Measurements from ENCODE around the gene LGSN.

Gene LGSN

GRCh38 chr6:63316113-63316512, 3.7 kb downstream of the LGSN start:
- no peak for TF ChIP-seq GATA2 (IDR thresholded peaks at IDR 0.05; ENCODE audit: low read depth, low read length)
- TF ChIP-seq GATA3 (IDR thresholded peaks at IDR 0.05; ENCODE audit: low read depth, low read length) = no peak

DNA sequence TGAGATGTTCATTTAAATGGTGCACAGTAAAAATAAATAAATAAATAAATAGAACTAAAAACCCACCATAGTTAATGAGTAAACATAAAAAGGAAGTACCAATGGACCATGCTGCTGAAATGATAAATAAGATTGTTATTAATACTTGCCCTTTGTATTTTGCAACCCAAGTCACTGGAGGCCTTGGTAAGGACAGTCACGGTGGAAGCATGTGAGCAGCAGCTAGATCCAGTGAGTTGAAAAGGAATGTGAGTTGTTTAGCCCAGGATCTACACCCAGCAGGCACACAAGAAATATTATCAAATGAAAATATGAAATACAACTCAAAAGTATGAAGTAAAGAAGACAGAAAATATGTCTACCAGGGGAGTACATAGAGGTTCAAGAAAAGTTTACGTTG, 6.7 kb downstream of the LGSN start:
- TF ChIP-seq GATA2 (IDR thresholded peaks at IDR 0.05; ENCODE audit: low read depth, low read length) = no peak
- TF ChIP-seq GATA3 (IDR thresholded peaks at IDR 0.05; ENCODE audit: low read depth, low read length) = no peak

DNA sequence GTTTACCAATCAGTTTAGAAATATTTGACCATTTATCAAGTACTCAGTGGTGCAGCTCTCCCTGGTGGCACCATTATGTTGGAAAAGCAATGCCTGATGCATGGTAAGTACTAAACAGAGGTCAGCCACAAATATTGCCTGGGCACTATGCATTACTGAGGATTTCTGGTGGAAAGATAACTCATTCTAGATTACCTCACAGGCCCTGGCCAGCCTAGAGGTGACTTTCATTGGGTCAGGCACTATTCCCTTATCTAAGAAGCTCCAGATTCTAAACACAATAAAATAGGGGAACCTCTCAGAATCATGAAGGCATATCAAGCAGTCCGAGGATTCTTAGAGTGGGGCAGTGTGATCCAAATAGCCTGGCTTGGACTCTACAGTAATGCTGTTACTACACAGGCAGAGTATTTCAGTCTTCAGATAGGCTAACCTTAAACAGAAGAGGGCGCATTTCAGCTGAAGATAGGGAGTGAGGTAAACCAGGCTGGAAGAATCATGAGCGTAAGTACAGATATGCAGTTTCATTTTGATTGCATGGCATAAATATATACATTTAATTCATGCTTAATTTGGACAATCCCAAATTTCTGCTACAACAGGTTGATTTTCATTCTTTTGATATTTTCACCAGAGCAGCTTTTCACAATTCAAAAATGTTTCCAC, 12.1 kb downstream of the LGSN start:
- no peak for TF ChIP-seq GATA2 (IDR thresholded peaks at IDR 0.05; ENCODE audit: low read depth, low read length)
- TF ChIP-seq GATA3 (IDR thresholded peaks at IDR 0.05; ENCODE audit: low read depth, low read length) = no peak

DNA sequence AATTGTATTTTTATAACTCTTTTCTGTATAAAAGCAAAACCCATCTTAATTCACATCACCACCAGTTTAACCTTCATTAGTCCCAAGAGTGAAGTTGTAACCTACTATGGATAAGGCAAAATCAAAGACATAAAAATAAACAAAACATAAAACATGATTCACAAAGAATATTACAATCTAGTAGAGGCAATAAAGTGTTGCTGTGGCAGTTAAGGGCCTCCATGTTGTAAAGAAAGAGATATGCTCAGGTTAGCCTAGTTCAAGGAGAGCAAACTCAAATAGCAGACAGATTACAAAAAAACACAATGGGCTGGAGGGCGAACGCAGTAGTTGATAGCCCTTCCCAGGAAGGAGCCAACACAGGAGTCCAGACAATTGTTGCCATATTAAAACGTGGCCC, 13.4 kb downstream of the LGSN start:
- no peak for TF ChIP-seq GATA2 (IDR thresholded peaks at IDR 0.05; ENCODE audit: low read depth, low read length)
- TF ChIP-seq GATA3 (IDR thresholded peaks at IDR 0.05; ENCODE audit: low read depth, low read length) = no peak

- TF ChIP-seq GATA3 (IDR thresholded peaks at IDR 0.05; ENCODE audit: low read depth, low read length) (no peak), GATA2 (IDR thresholded peaks at IDR 0.05; ENCODE audit: low read depth, low read length) (no peak)
Observed at GRCh38 chr6:63305277-63305676, 14.5 kb downstream of the LGSN start.

DNA sequence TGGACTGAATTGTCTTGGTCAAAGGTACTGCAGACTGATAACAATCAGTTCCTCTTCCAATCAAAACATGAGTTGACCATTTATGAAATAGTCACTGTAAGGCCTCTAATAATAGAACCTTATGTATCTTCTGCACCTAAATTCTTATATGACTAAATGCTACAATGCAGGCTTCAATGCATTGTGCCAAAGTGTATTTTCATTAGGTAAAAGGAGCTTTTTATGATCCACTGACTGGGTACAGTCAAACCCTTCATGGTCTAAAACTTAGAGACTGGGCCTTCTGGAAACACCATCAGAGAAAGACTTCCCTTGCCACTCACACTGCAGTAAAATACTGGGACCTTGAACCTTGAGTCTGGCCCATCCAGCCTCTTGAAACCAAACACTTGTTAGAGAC, 16.3 kb downstream of the LGSN start:
- TF ChIP-seq GATA2 (IDR thresholded peaks at IDR 0.05; ENCODE audit: low read depth, low read length) (no peak), GATA3 (IDR thresholded peaks at IDR 0.05; ENCODE audit: low read depth, low read length) (no peak)

DNA sequence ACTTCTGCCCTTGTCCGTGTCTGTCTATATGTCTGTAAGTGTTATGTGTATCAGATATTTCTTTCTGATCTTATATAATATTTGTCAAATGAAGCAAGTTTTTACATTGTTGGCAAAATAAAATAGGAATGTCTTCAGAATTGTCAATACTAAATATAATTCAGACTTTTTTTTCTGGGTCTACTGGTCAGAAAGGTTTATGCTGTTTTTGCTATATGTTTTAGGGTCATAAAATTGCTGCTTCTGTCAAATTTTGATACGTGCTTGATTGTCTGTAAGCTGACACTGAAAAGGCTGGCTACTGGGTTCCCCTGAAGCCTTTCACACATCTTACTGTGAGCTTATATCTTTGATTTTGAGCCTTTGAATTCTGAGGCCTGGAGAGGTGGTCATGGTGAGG, 20.1 kb downstream of the LGSN start:
- TF ChIP-seq GATA2 (IDR thresholded peaks at IDR 0.05; ENCODE audit: low read depth, low read length) (no peak), GATA3 (IDR thresholded peaks at IDR 0.05; ENCODE audit: low read depth, low read length) (no peak)

DNA sequence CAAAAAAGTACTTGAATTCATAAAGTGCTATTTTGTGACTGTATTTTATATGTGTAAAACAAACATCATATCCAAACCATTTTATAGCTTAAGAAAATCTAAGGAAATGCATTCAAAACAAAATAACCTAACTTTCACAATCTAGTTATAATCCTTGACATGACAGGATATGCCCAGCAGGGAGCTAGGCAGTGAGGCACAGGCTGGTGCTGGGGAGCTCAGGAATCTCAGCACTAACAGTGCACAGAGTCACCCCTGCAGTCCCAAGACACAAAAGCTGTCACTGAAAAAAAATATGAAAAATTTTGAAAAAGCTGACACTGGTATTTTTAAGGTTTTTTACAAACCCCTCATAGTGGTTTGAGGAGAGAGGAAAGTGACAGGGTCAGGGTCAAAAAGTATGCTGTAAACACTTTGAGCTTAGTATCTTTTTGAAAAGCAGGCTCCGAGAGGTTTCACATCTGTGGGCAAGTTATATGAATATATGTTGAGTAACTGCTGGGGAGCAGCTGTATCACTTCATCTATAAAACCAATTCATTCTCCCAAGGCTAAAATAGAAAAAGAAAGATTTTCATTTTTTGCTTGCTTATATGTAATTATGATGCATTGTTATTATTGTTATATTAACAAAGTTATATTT, 24.1 kb downstream of the LGSN start:
- TF ChIP-seq GATA3 (IDR thresholded peaks at IDR 0.05; ENCODE audit: low read depth, low read length) = no peak
- no peak for TF ChIP-seq GATA2 (IDR thresholded peaks at IDR 0.05; ENCODE audit: low read depth, low read length)

GRCh38 chr6:63290492-63291058, 29.2 kb downstream of the LGSN start:
- TF ChIP-seq GATA2 (IDR thresholded peaks at IDR 0.05; ENCODE audit: low read depth, low read length) = no peak
- no peak for TF ChIP-seq GATA3 (IDR thresholded peaks at IDR 0.05; ENCODE audit: low read depth, low read length)

DNA sequence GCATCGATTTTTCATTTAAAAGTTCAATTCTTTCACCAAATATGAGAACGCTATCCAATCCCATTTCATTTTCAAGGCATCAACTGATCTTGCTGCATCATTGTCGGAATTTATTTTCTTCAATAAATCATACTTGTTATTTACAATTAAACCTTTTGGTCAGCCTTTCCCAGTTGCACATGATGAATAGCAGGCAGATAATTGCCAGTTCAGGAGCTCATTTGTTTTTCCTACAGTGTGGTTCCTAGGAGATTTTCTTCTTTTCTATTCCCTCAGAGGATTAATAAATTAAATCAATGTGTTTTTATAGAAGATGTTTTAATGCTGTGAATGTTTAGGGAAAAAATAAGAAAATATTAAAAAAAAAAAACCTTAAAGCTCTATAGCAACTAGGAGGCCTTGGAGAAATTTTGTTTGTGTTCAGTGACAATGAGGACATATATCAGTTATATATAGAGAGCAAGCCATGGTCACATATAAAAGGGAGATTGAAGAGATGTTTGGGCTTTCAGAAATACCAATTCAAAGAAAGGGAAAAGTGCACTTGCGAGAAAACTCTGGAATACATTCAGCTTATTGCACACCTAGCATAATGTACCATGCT, 30.4 kb downstream of the LGSN start:
- TF ChIP-seq GATA2 (IDR thresholded peaks at IDR 0.05; ENCODE audit: low read depth, low read length) = no peak
- TF ChIP-seq GATA3 (IDR thresholded peaks at IDR 0.05; ENCODE audit: low read depth, low read length) = no peak

GRCh38 chr6:63280639-63281180, 39.1 kb downstream of the LGSN start:
- no peak for TF ChIP-seq GATA3 (IDR thresholded peaks at IDR 0.05; ENCODE audit: low read depth, low read length)
- no peak for TF ChIP-seq GATA2 (IDR thresholded peaks at IDR 0.05; ENCODE audit: low read depth, low read length)

- no peak for TF ChIP-seq GATA2 (IDR thresholded peaks at IDR 0.05; ENCODE audit: low read depth, low read length)
- TF ChIP-seq GATA3 (IDR thresholded peaks at IDR 0.05; ENCODE audit: low read depth, low read length) = no peak
Observed at GRCh38 chr6:63278916-63279315, 40.9 kb downstream of the LGSN start.

DNA sequence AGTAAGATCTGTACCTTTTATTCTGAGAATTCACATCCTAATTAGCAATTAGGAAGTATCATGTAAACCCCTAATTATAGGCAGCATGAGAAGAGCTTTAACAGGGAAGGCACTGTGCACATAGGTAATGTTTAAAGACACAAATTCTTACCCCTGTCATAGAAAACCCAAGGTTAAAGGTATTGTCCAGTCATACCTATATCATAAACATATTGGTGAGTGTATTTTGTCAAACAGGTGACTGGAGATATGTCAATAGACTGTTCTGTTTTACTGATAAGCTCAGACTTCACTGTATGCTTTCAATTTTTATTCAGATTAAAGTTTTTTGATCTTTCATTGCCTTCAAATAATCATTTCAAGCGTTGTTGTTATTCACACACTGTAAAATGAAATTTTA, 43.8 kb downstream of the LGSN start:
- TF ChIP-seq GATA2 (IDR thresholded peaks at IDR 0.05; ENCODE audit: low read depth, low read length) = no peak
- TF ChIP-seq GATA3 (IDR thresholded peaks at IDR 0.05; ENCODE audit: low read depth, low read length) = no peak

DNA sequence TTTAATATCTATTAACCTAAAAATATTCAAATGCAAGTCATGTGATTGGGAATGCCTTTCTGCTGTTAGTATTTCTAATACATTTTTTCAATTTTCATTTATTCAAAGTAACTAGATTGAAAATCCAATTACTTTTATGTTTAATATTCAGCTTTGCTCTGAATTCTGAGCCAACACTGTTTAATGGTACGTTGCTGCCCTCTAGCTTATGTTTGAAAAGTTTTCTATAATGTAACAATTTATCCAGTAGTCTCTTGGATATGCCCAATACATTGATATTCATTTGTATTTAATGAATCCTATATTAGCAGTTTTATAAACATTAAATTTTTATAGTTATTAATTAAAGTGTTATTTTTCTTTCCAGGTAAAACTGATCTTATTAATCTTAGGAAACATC, 47.4 kb downstream of the LGSN start:
- TF ChIP-seq GATA2 (IDR thresholded peaks at IDR 0.05; ENCODE audit: low read depth, low read length) = no peak
- no peak for TF ChIP-seq GATA3 (IDR thresholded peaks at IDR 0.05; ENCODE audit: low read depth, low read length)
